ENCODE results near the gene RBM33.

The RBM33 gene

DNA sequence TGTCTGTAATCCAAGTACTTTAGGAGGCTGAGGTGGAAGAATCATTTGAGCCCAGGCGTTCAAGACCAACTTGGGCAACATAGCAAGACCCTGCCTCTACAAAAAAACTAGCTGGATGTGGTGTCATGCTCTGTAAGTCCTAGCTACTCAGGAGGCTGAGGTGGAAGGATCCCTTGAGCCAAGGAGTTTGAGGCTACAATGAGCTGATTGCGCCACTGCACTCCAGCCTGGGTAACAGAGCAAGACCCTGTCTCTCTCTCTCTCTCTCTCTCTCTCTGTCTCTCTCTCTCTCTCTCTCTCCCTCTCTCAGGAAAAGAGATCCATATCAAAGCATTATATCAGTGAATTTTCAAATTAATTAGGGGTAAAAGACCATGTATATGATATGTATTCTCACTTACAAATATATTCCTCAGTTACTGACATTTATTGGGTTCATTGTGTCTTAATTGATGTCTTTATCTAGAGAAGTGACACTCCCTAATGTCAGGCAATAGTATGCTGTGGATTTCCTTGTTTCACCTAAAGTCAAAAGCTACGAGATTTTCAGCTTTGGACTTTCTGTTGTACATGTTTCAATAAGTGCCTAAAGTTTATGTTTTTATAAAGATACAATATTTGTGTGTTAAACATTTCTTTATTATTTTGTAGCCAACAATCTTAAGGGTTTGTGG, 91.1 kb downstream of the RBM33 start:
- H3K27ac ChIP-seq (ENCODE audit: extremely low read depth, low read depth, low read length) = no peak overlapping the region
- H3K36me3 ChIP-seq (ENCODE audit: control insufficient read depth in 2 of 2, insufficient read depth in 1 of 2, low read length in 2 of 2) = peaks cover 3 to 49% of the 10 kb centered on the region in 2 experiments; a peak in 1 of 3 replicates
- H3K9me3 ChIP-seq (ENCODE audit: control insufficient read depth, insufficient read depth, low read depth, low read length) = no peaks in the 10 kb centered on the region
- H3K4me3 ChIP-seq (ENCODE audit: low read depth, low read length) = no peak overlapping the region
- ChIA-PET CTCF (interaction anchor here (0.6 to 4.3 kb wide), 3 partner anchors 137 to 391 kb away, joined by 4 to 29 read pairs (median 5); no protein-coding TSS in a partner anchor), POLR2A (no interaction called here)
- H3K4me1 ChIP-seq (ENCODE audit: control insufficient read depth, insufficient read depth, low read length) = no peaks in the 10 kb centered on the region
- TF ChIP-seq ZNF610 (tag by site-specific recombination; IDR thresholded peaks at IDR 0.05; ENCODE audit: borderline replicate concordance) (no peak), ZNF239 (tag by site-specific recombination; IDR thresholded peaks at IDR 0.05) (no peak), ZNF596 (tag by site-specific recombination; IDR thresholded peaks at IDR 0.05) (peak; percentile 69)

DNA sequence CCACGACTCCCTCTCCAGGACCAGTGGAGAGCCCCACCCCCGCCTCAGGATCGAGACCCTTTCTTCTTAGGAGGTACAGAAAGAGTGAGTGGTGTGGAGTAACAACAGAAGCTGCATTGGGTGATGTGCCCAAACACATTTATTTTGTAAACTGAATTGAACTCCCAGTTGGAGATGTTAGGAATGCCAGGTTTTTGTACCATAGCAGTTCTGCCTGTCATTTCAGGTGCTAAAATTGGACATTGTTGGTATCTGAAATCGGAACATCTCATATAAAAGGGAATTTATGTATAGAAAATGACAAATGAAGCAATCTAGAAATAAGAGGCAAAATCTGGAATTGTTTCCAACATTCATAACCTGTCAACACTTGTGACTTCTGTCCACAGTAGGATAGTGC, 93.1 kb downstream of the RBM33 start:
- ChIA-PET POLR2A (interaction anchor here (0.7 kb wide), 1 partner anchor 690 kb away, joined by 3 read pairs; no protein-coding TSS in a partner anchor), CTCF (interaction anchor here (0.6 to 4.3 kb wide), 5 partner anchors 11 to 224 kb away, joined by 3 to 29 read pairs (median 4); no protein-coding TSS in a partner anchor)
- H3K36me3 ChIP-seq (ENCODE audit: control insufficient read depth in 2 of 2, insufficient read depth in 1 of 2, low read length in 2 of 2) = peaks cover 5 to 60% of the 10 kb centered on the region in 2 experiments; a peak in 1 of 3 replicates
- H3K4me3 ChIP-seq (ENCODE audit: low read depth, low read length) = no peak overlapping the region
- no peaks in the 10 kb centered on the region for H3K9me3 ChIP-seq (ENCODE audit: control insufficient read depth, insufficient read depth, low read depth, low read length)
- H3K27ac ChIP-seq (ENCODE audit: extremely low read depth, low read depth, low read length) = no peak overlapping the region
- no peak for TF ChIP-seq ZNF2 (tag by site-specific recombination; IDR thresholded peaks at IDR 0.05)
- TF ChIP-seq HOXA7 (CRISPR knock-in tag; IDR thresholded peaks at IDR 0.05; ENCODE audit: borderline replicate concordance) = no peak
- no peak for TF ChIP-seq ZBTB21 (tag by site-specific recombination; IDR thresholded peaks at IDR 0.05)
- TF ChIP-seq ZNF76 (tag by site-specific recombination; IDR thresholded peaks at IDR 0.05; ENCODE audit: borderline replicate concordance, low read depth) = no peak
- TF ChIP-seq, protein P1, sequence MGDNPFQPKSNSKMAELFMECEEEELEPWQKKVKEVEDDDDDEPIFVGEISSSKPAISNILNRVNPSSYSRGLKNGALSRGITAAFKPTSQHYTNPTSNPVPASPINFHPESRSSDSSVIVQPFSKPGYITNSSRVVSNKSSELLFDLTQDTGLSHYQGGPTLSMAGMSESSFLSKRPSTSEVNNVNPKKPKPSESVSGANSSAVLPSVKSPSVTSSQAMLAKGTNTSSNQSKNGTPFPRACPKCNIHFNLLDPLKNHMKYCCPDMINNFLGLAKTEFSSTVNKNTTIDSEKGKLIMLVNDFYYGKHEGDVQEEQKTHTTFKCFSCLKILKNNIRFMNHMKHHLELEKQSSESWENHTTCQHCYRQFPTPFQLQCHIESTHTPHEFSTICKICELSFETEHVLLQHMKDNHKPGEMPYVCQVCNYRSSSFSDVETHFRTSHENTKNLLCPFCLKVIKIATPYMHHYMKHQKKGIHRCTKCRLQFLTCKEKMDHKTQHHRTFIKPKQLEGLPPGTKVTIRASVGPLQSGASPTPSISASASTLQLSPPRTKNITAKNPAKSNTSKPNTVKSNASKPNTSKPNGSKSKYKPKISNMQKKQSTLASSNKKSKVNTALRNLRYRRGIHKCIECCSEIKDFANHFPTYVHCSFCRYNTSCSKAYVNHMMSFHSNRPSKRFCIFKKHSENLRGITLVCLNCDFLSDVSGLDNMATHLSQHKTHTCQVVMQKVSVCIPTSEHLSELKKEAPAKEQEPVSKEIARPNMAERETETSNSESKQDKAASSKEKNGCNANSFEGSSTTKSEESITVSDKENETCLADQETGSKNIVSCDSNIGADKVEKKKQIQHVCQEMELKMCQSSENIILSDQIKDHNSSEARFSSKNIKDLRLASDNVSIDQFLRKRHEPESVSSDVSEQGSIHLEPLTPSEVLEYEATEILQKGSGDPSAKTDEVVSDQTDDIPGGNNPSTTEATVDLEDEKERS (tag by site-specific recombination; IDR thresholded peaks at IDR 0.05) = no peak
- no peak for TF ChIP-seq ZNF362 (tag by site-specific recombination; IDR thresholded peaks at IDR 0.05)
- TF ChIP-seq, protein P2, sequence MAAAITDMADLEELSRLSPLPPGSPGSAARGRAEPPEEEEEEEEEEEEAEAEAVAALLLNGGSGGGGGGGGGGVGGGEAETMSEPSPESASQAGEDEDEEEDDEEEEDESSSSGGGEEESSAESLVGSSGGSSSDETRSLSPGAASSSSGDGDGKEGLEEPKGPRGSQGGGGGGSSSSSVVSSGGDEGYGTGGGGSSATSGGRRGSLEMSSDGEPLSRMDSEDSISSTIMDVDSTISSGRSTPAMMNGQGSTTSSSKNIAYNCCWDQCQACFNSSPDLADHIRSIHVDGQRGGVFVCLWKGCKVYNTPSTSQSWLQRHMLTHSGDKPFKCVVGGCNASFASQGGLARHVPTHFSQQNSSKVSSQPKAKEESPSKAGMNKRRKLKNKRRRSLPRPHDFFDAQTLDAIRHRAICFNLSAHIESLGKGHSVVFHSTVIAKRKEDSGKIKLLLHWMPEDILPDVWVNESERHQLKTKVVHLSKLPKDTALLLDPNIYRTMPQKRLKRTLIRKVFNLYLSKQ (tag by site-specific recombination; IDR thresholded peaks at IDR 0.05; ENCODE audit: borderline replicate concordance) = no peak
- no peak for TF ChIP-seq GLI4 (tag by site-specific recombination; IDR thresholded peaks at IDR 0.05)
- no peak for TF ChIP-seq ZBTB17 (tag by site-specific recombination; IDR thresholded peaks at IDR 0.05)
- TF ChIP-seq, protein P3, sequence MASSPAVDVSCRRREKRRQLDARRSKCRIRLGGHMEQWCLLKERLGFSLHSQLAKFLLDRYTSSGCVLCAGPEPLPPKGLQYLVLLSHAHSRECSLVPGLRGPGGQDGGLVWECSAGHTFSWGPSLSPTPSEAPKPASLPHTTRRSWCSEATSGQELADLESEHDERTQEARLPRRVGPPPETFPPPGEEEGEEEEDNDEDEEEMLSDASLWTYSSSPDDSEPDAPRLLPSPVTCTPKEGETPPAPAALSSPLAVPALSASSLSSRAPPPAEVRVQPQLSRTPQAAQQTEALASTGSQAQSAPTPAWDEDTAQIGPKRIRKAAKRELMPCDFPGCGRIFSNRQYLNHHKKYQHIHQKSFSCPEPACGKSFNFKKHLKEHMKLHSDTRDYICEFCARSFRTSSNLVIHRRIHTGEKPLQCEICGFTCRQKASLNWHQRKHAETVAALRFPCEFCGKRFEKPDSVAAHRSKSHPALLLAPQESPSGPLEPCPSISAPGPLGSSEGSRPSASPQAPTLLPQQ (tag by site-specific recombination; IDR thresholded peaks at IDR 0.05) = no peak
- TF ChIP-seq ATF2 (tag by site-specific recombination; IDR thresholded peaks at IDR 0.05; ENCODE audit: low read depth) = no peak
- no peak for TF ChIP-seq PRDM1 (tag by site-specific recombination; IDR thresholded peaks at IDR 0.05)
- no peak for TF ChIP-seq ZNF518A (tag by site-specific recombination; conservative IDR thresholded peaks at IDR 0.05; ENCODE audit: low read depth)
- TF ChIP-seq, protein P4, sequence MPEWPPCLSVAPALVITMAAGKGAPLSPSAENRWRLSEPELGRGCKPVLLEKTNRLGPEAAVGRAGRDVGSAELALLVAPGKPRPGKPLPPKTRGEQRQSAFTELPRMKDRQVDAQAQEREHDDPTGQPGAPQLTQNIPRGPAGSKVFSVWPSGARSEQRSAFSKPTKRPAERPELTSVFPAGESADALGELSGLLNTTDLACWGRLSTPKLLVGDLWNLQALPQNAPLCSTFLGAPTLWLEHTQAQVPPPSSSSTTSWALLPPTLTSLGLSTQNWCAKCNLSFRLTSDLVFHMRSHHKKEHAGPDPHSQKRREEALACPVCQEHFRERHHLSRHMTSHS (tag by site-specific recombination; IDR thresholded peaks at IDR 0.05) = no peak
- no peaks in the 10 kb centered on the region for H3K4me1 ChIP-seq (ENCODE audit: control insufficient read depth, insufficient read depth, low read length)
